GM19193 (cell line): ENCODE results near the gene THSD8.

Experiments used
- POLR2A ChIP-seq: IDR thresholded peaks from 4 replicates; pipeline ENCODE4 v1.6.1; 2011; ENCODE audit not compliant: insufficient read depth, insufficient read length; ENCODE audit errors: extremely low read depth

Gene THSD8

GRCh38 chr19:12847159-12848139 is 45.6 kb downstream of the THSD8 start:
- no peak for TF ChIP-seq POLR2A
